Vagina (tissue), 2 donors: ENCODE results near the gene PITRM1.

ENCODE experiments used
- CTCF ChIP-seq, 3 experiments: fragments of 450-650 bp in 2 of 3; fragments of 200-600 bp in 1 of 3; sonication (generic) in 1 of 3; IDR thresholded peaks; one replicate each; pipeline ENCODE4 v1.5.1; 2017 to 2019; ENCODE audit warnings: antibody characterized with exemption in 3 of 3, mild to moderate bottlenecking in 2 of 3, moderate library complexity in 2 of 3
- POLR2A ChIP-seq, 2 donors: fragments of 450-650 bp; IDR thresholded peaks; one replicate each; pipeline ENCODE4 v1.6.1; 2017; ENCODE audit warnings: antibody characterized with exemption in 2 of 2, mild to moderate bottlenecking in 2 of 2, moderate library complexity in 2 of 2

- TF ChIP-seq POLR2A (IDR thresholded peaks at IDR 0.05), result no peak
- no peak for TF ChIP-seq CTCF (IDR thresholded peaks at IDR 0.05)
Measured at GRCh38 chr10:3136763-3137611, 35.6 kb downstream of the PITRM1 start.
